Ovary (tissue), 3 donors: Measurements from ENCODE around the gene SRP54.

ENCODE experiments used
- EP300 ChIP-seq: sonication (generic); formaldehyde crosslinking; IDR thresholded peaks from one replicate; pipeline ENCODE4 v1.6.1; 2017; ENCODE audit warnings: antibody characterized with exemption
- POLR2A ChIP-seq: fragments of 450-650 bp; IDR thresholded peaks from one replicate; pipeline ENCODE4 v1.6.1; 2017; ENCODE audit warnings: antibody characterized with exemption, mild to moderate bottlenecking, moderate library complexity
- TF ChIP-seq, protein P1 (sequence below), 3 donors: fragments of 450-650 bp in 2 of 3; fragments of 200-600 bp in 1 of 3; IDR thresholded peaks; one replicate each; pipeline versions ENCODE4 v1.5.1 to v1.8.0; 2016 to 2022; ENCODE audit warnings: antibody characterized with exemption in 3 of 3, mild to moderate bottlenecking in 1 of 3
- donor health status: DM: no; HTN: no; CAD: no.

- no peak for TF ChIP-seq EP300
- TF ChIP-seq, protein P1, sequence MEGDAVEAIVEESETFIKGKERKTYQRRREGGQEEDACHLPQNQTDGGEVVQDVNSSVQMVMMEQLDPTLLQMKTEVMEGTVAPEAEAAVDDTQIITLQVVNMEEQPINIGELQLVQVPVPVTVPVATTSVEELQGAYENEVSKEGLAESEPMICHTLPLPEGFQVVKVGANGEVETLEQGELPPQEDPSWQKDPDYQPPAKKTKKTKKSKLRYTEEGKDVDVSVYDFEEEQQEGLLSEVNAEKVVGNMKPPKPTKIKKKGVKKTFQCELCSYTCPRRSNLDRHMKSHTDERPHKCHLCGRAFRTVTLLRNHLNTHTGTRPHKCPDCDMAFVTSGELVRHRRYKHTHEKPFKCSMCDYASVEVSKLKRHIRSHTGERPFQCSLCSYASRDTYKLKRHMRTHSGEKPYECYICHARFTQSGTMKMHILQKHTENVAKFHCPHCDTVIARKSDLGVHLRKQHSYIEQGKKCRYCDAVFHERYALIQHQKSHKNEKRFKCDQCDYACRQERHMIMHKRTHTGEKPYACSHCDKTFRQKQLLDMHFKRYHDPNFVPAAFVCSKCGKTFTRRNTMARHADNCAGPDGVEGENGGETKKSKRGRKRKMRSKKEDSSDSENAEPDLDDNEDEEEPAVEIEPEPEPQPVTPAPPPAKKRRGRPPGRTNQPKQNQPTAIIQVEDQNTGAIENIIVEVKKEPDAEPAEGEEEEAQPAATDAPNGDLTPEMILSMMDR (IDR thresholded peaks at IDR 0.05) = no peak
- no peak for TF ChIP-seq POLR2A
These were observed 95.3 kb downstream of the SRP54 start for GRCh38 chr14:35078082-35078481.
